Dermis blood vessel endothelial cell (primary cell): ENCODE data around the gene THAP3. TPM values are rescaled to one million over a fixed set of nuclear protein-coding genes. Genes with fewer than 3 reads are reported as not detected.

ENCODE experiments used
- DNase-seq: peaks from one replicate; pipeline ENCODE4 v3.0.0; 2010
- total RNA-seq: library from RNA; depleted of rRNA; stranded (reverse); fragments of >200 nt; gene quantifications from 2 replicates; pipeline ENCODE4 v1.2.3, GENCODE V29; 2014

The THAP3 gene
- total RNA-seq, 1 donor from 2014 or later: 23.5 TPM

DNA sequence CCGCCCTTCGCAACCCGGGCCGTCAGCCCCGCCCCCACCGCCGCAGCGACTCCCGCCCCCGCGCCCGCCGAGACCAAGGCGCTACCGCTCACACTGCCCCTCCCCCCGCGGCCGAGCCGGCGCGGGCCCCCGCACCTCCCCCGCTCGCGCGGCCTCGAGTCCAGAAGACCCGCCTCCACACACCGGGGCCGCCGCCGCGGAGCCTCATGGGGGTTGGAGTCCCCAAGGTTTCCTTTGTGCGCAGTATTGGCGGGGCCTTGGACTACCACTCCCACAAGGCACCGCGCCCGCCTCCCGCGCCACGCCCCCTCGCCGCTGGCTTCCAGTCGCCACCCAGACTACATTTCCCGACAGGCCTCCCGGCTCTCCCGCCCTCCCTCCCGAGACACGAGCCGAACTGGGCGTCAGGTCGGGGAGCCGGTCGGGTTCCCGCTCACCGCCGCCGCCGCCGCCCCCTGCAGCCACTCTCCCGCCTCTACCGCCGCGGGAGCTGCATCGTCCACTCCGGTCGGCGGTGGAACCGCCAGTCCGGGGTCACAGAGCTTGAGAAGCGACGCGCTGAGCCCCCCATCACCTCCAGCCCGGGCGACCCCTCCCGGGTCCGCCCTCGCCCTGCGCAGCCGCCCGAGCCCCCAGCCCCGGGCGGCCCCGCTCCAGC is 11.2 kb upstream of the THAP3 start, which contains the start of gene PHF13:
Gene PHF13 (plus strand): TSS at position 371 of the 658 bp plus-strand sequence. CDS start 336 bp downstream, outside the sequence.
- DNase-seq: peak; percentile 100

GRCh38 chr1:6614019-6614928 is 10.4 kb upstream of the THAP3 start:
- DNase-seq: peak; percentile 23

DNA sequence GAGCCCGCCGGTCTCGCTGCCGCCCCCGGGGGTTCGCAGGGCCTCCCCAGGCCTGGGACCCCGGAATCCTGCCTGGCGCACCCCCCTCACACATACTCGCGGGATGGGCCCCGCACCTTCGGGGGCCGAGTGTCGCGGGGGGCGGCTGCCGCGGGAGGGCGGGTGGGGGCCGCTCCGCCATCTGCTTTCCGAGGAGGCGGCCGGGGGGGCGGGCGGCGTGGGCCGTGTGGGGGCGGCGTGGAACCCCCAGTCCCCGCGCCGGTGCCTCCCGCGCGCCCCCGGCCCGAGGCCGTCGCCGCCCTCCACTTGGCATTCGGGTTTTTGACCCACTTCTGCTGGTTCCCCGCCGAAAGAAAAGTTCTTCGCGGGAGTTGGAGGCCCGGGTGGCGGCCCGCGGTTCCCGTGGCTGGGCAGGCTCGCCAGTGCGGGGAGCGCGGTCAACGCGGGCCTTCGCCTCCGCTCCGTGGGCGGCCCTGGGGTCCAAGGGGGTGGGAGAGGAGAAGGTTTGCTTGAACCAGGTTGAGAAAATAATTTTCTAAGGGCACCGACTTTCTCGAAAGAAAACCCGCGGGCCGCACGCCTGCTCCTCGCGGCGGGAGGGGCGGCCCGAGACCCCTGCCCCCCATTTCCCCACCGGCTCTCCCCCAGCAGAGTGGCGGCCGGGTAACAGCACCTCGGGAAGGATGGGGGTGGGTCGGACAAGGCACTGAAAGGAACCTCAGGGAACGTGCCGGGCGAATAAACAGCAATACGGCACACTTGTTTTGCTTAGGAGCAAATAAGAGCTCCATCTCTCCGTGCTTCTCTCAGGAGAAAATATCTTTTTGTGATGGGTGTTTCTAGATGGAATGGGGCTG is 9.5 kb upstream of the THAP3 start:
- peak; percentile 22 for DNase-seq

GRCh38 chr1:6619045-6619444 is 5.6 kb upstream of the THAP3 start:
- DNase-seq: no peak

GRCh38 chr1:6621429-6622391 is 3.0 kb upstream of the THAP3 start:
- no peak for DNase-seq

- no peak for DNase-seq
Observed at GRCh38 chr1:6622396-6623152, 2.1 kb upstream of the THAP3 start.

- DNase-seq: no peak
Observed at GRCh38 chr1:6623269-6623965, 1.3 kb upstream of the THAP3 start.

- DNase-seq: peak; percentile 80
Observed at GRCh38 chr1:6625584-6626149, 999 bp downstream of the THAP3 start.

DNA sequence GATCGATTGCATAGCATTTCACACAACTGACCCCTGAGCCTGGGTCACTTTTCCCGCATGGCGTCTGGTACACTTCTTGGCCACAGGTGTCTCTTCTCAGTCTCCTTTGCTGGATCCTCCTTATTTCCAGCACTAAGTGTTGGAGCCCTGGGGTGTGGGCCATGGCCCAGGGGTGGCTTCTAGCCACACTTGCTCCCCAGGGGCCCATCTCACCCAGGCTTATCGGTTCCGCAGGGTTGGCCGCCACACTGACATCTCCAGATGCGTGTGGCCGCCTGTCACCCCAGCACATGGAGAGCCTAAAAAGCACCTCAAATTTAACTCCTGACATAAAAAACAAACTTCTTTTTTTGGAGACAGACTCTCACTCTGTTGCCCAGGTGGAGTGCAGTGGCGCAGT is 2.4 kb downstream of the THAP3 start:
- no peak for DNase-seq

GRCh38 chr1:6627841-6628545 is 3.3 kb downstream of the THAP3 start:
- no peak for DNase-seq

DNA sequence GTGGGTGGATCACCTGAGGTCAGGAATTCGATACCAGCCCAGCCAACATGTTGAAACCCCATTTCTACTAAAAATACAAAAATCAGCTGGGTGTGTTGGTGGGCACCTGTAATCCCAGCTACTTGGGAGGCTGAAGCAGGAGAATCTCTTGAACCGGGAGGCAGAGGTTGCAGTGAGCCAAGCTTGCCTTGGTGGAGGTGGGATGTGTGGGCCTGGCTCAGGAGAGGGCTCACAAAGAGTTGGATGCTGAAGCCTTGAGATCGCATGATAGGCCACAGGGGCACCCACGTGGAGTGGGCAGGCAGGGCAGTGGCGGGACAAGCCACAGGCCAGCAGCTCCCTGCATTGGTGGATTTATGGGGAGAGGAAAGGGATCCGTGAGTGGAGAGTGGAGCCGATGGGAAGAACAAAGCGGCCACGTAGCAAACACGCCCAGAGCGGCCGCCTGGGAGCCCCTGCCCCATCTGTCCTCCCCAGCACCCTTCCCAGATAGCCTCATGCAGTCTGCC is 4.4 kb downstream of the THAP3 start:
- DNase-seq: no peak

DNA sequence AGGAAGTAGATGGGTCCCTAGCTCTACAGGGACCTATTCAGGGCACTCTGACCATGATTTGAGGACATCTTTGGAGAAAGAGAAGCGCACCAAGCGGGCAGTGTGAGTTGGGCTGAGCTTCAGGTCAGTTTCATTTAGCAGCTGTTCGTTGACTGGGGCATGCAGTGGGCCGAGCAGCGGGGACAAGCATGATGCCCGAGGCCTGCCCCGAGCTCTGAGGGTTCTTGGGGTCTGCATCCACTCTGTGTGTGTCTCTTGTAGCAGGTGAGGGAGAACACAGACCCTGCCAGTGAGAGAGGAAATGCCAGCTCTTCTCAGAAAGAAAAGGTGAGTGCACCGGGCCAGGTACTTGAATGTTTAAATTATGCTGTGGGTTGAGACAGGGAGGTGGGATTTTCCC is 5.4 kb downstream of the THAP3 start:
- DNase-seq: no peak

DNA sequence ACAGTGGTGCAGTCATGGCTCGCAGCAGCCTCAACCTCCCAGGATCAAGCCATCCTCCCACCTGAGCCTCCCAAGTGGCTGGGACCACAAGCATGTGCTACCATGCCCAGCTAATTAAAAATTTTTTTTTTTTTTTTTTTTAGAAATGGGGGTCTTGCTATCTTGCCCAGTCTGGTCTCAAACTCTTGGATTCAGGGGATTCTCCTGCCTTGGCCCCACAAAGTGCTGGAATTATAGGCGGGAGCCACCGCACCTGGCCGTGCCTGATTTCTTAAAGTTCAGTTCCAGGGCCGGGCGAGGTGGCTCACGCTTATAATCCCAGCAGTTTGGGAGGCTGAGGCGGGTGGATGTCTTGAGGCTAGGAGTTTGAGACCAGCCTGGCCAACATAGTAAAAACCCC is 6.4 kb downstream of the THAP3 start:
- no peak for DNase-seq

DNA sequence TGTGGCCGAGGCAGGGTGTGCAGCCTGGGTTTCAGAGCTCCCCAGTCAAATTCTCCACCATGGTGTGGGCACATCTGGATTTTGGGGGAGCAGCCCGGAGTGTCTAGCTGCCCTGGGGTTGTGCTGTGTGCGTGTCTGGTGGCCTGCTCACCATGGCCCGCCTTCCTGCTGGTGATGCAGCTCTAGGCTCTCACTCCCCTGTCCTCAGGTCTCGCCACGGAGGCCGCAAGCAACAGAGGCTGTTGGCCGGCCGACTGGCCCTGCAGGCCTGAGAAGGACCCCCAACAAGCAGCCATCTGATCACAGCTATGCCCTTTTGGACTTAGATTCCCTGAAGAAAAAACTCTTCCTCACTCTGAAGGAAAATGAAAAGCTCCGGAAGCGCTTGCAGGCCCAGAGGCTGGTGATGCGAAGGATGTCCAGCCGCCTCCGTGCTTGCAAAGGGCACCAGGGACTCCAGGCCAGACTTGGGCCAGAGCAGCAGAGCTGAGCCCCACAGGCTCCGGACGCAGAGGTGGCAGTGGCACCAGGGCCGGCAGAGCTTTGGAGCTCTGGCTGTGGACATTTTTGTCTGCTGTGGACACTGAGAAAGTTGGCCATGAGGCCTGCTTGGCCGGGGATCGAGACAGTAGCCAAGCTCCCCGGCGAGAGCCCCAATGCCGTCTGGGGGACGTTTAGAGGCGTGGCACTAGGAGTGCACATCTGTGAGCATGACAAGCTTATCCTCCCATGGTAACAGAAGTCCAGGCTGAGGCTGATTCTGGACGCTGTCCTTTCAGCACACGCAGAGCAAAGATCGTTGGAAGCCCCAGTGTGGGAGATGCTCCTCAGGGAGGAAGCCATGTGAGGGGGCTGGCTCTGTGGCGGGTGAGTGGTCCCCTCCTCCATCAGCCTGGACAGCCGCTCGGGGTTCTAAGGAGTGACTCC is 8.2 kb downstream of the THAP3 start:
- no peak for DNase-seq

- DNase-seq: peak; percentile 73
Observed at GRCh38 chr1:6634371-6635052, 9.8 kb downstream of the THAP3 start.

GRCh38 chr1:6635161-6635909 is 10.7 kb downstream of the THAP3 start:
- DNase-seq: no peak
